Endodermal cell (in vitro differentiated cells): Measurements from ENCODE around the gene DUSP23. TPM values are rescaled to one million over a fixed set of nuclear protein-coding genes. Genes with fewer than 3 reads are reported as not detected.
A peak's percentile ranks its signal among the peaks of the same experiment; 100 is the strongest.

ENCODE experiments used
- DNase-seq: peaks from one replicate; pipeline ENCODE4 v3.0.0-alpha.2; 2017
- H3K27ac ChIP-seq: 2 replicates; pipeline ENCODE4 v1.5.1; 2013; ENCODE audit warnings: mild to moderate bottlenecking, low read depth, low read length, moderate library complexity
- H3K27me3 ChIP-seq: 2 replicates; pipeline ENCODE4 v1.6.1; 2013; ENCODE audit warnings: mild to moderate bottlenecking, low read length, moderate library complexity; ENCODE audit not compliant: insufficient read depth, control insufficient read depth, poor library complexity, severe bottlenecking
- H3K36me3 ChIP-seq: 2 replicates; pipeline ENCODE4 v1.7.0; 2013; ENCODE audit warnings: mild to moderate bottlenecking, low read length, moderate library complexity; ENCODE audit not compliant: control insufficient read depth, insufficient read depth
- H3K4me1 ChIP-seq: one replicate; pipeline ENCODE4 v1.7.0; 2013; ENCODE audit warnings: low read length; ENCODE audit not compliant: control insufficient read depth, insufficient read depth
- H3K4me3 ChIP-seq: 2 replicates; pipeline ENCODE4 v1.5.1; 2013; ENCODE audit warnings: mild to moderate bottlenecking, low read length, moderate library complexity
- H3K9ac ChIP-seq: 2 replicates; pipeline ENCODE4 v1.6.1; 2013; ENCODE audit warnings: mild to moderate bottlenecking, low read length, moderate library complexity; ENCODE audit not compliant: poor library complexity, severe bottlenecking; ENCODE audit errors: extremely low read depth
- H3K9me3 ChIP-seq: 2 replicates; pipeline ENCODE4 v1.6.1; 2013; ENCODE audit warnings: mild to moderate bottlenecking, low read length, moderate library complexity; ENCODE audit not compliant: control insufficient read depth
- H3K27ac Mint-ChIP-seq: 2 replicates; pipeline ENCODE4 v1.8.0; 2020; ENCODE audit warnings: mixed read lengths
- H3K27me3 Mint-ChIP-seq: 2 replicates; pipeline ENCODE4 v1.8.0; 2021; ENCODE audit warnings: mild to moderate bottlenecking, mixed read lengths; ENCODE audit not compliant: insufficient read depth
- H3K36me3 Mint-ChIP-seq: 2 replicates; pipeline ENCODE4 v1.8.0; 2020; ENCODE audit warnings: low read depth, mixed read lengths
- H3K4me1 Mint-ChIP-seq: 2 replicates; pipeline ENCODE4 v1.8.0; 2020; ENCODE audit warnings: mixed read lengths
- H3K4me3 Mint-ChIP-seq: 2 replicates; pipeline ENCODE4 v1.8.0; 2020; ENCODE audit warnings: mild to moderate bottlenecking, moderate library complexity, mixed read lengths
- H3K9me3 Mint-ChIP-seq: 2 replicates; pipeline ENCODE4 v1.8.0; 2020; ENCODE audit warnings: mild to moderate bottlenecking, mixed read lengths
- WGBS, 2 experiments: methylation state at CpG; one replicate each; pipeline versions ENCODE4 v1.1.5 to v1.1.7; 2013; ENCODE audit warnings: missing lambda C conversion rate in 2 of 2, mixed read lengths in 1 of 2; ENCODE audit not compliant: insufficient coverage in 1 of 2, insufficient read length in 1 of 2; 5-methylcytosine and 5-hydroxymethylcytosine counted together
- total RNA-seq, 2 donors: library from RNA; stranded (reverse); fragmentation: NEBNext Ultra II Directional in 1 of 2; extraction: Animal tissue kit (Norgen Biotek cat#: 25700) in 1 of 2; gene quantifications; 2 replicates in 1 of 2; 3 replicates in 1 of 2; pipeline ENCODE4 v1.2.1, GENCODE V29; 2021
- TF ChIP-seq, protein P1 (sequence below): fragments of 200-600 bp; sonication (generic); conservative IDR thresholded peaks from 2 replicates; pipeline ENCODE4 v1.5.0; 2021; ENCODE audit warnings: antibody characterized with exemption, mild to moderate bottlenecking

The DUSP23 gene
- total RNA-seq, 2 donors from 2014 or later = 28.8 to 32.3 TPM

- no peaks in the 10 kb centered on the region for H3K36me3 Mint-ChIP-seq
- peaks cover 77% of the 10 kb centered on the region for H3K27me3 Mint-ChIP-seq
- Histone ChIP-seq H3K4me3 (no peak overlapping the region), H3K9ac (no peak overlapping the region), H3K4me1 (peaks cover 9% of the 10 kb centered on the region), H3K27me3 (peaks cover 63% of the 10 kb centered on the region), H3K9me3 (no peaks in the 10 kb centered on the region), H3K36me3 (no peaks in the 10 kb centered on the region), H3K27ac (no peak overlapping the region)
- H3K27ac Mint-ChIP-seq = no peak overlapping the region
- WGBS, 2 experiments = 71 to 78% methylated on average over 2 to 3 of the region's 3 CpGs
- no peaks in the 10 kb centered on the region for H3K9me3 Mint-ChIP-seq
- TF ChIP-seq, protein P1, sequence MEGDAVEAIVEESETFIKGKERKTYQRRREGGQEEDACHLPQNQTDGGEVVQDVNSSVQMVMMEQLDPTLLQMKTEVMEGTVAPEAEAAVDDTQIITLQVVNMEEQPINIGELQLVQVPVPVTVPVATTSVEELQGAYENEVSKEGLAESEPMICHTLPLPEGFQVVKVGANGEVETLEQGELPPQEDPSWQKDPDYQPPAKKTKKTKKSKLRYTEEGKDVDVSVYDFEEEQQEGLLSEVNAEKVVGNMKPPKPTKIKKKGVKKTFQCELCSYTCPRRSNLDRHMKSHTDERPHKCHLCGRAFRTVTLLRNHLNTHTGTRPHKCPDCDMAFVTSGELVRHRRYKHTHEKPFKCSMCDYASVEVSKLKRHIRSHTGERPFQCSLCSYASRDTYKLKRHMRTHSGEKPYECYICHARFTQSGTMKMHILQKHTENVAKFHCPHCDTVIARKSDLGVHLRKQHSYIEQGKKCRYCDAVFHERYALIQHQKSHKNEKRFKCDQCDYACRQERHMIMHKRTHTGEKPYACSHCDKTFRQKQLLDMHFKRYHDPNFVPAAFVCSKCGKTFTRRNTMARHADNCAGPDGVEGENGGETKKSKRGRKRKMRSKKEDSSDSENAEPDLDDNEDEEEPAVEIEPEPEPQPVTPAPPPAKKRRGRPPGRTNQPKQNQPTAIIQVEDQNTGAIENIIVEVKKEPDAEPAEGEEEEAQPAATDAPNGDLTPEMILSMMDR = no peak
- DNase-seq = no peak
- peaks cover 43% of the 10 kb centered on the region for H3K4me1 Mint-ChIP-seq
- H3K4me3 Mint-ChIP-seq = no peak overlapping the region
Observed at GRCh38 chr1:159828176-159828575, 47.4 kb downstream of the DUSP23 start.

GRCh38 chr1:159828581-159829272 lies 48.0 kb downstream of the DUSP23 start:
- Histone ChIP-seq H3K27me3 (peaks cover 67% of the 10 kb centered on the region), H3K9ac (no peak overlapping the region), H3K4me1 (peaks cover 7% of the 10 kb centered on the region), H3K27ac (no peak overlapping the region), H3K36me3 (no peaks in the 10 kb centered on the region), H3K4me3 (no peak overlapping the region), H3K9me3 (no peaks in the 10 kb centered on the region)
- peaks cover 37% of the 10 kb centered on the region for H3K4me1 Mint-ChIP-seq
- H3K27me3 Mint-ChIP-seq = peaks cover 78% of the 10 kb centered on the region
- H3K4me3 Mint-ChIP-seq = no peak overlapping the region
- H3K27ac Mint-ChIP-seq = no peak overlapping the region
- 88 to 94% methylated on average over 10 to 11 of the region's 11 CpGs for WGBS, 2 experiments
- no peak for DNase-seq
- H3K9me3 Mint-ChIP-seq = no peaks in the 10 kb centered on the region
- no peaks in the 10 kb centered on the region for H3K36me3 Mint-ChIP-seq
- TF ChIP-seq, protein P1 = no peak

DNA sequence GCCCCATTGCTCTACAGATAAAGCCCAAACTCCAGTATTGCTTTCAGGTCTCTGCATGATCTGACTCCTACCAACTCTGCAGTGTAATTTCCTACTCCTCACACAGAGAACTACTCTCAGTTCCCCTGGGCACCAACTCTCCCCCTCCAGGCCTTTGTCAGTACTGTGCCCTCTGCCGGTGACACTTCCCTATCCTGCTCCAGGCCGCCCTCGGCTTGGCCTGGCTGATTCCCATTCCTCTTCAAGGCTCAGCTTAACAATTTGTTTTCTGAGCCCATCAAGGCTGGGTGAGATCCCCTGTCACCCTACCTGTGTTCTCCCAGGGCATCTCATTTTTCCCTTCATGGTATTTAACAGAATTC lies 48.5 kb downstream of the DUSP23 start:
- no peaks in the 10 kb centered on the region for H3K9me3 ChIP-seq
- Mint-ChIP-seq H3K27ac (no peak overlapping the region), H3K9me3 (no peaks in the 10 kb centered on the region), H3K4me3 (no peak overlapping the region), H3K4me1 (peaks cover 32% of the 10 kb centered on the region), H3K36me3 (no peaks in the 10 kb centered on the region), H3K27me3 (peaks cover 78% of the 10 kb centered on the region)
- 20 to 32% methylated on average over 2 to 3 of the region's 3 CpGs for WGBS, 2 experiments
- H3K36me3 ChIP-seq = no peaks in the 10 kb centered on the region
- H3K4me3 ChIP-seq = no peak overlapping the region
- no peak overlapping the region for H3K9ac ChIP-seq
- TF ChIP-seq, protein P1 = peak; percentile 79
- peaks cover 67% of the 10 kb centered on the region for H3K27me3 ChIP-seq
- H3K27ac ChIP-seq = no peak overlapping the region
- peak; percentile 90 for DNase-seq
- peaks cover 6% of the 10 kb centered on the region for H3K4me1 ChIP-seq
